Endodermal cell (in vitro differentiated cells): ENCODE measurements around the gene RXFP1. TPM values are rescaled to one million over a fixed set of nuclear protein-coding genes. Genes with fewer than 3 reads are reported as not detected.

Experiments
- DNase-seq: peaks from one replicate; pipeline ENCODE4 v3.0.0-alpha.2; 2017
- H3K27ac ChIP-seq: 2 replicates; pipeline ENCODE4 v1.5.1; 2013; ENCODE audit warnings: mild to moderate bottlenecking, low read depth, low read length, moderate library complexity
- H3K27me3 ChIP-seq: 2 replicates; pipeline ENCODE4 v1.6.1; 2013; ENCODE audit warnings: mild to moderate bottlenecking, low read length, moderate library complexity; ENCODE audit not compliant: insufficient read depth, control insufficient read depth, poor library complexity, severe bottlenecking
- H3K36me3 ChIP-seq: 2 replicates; pipeline ENCODE4 v1.7.0; 2013; ENCODE audit warnings: mild to moderate bottlenecking, low read length, moderate library complexity; ENCODE audit not compliant: control insufficient read depth, insufficient read depth
- H3K4me1 ChIP-seq: one replicate; pipeline ENCODE4 v1.7.0; 2013; ENCODE audit warnings: low read length; ENCODE audit not compliant: control insufficient read depth, insufficient read depth
- H3K4me3 ChIP-seq: 2 replicates; pipeline ENCODE4 v1.5.1; 2013; ENCODE audit warnings: mild to moderate bottlenecking, low read length, moderate library complexity
- H3K9ac ChIP-seq: 2 replicates; pipeline ENCODE4 v1.6.1; 2013; ENCODE audit warnings: mild to moderate bottlenecking, low read length, moderate library complexity; ENCODE audit not compliant: poor library complexity, severe bottlenecking; ENCODE audit errors: extremely low read depth
- H3K9me3 ChIP-seq: 2 replicates; pipeline ENCODE4 v1.6.1; 2013; ENCODE audit warnings: mild to moderate bottlenecking, low read length, moderate library complexity; ENCODE audit not compliant: control insufficient read depth
- H3K27ac Mint-ChIP-seq: 2 replicates; pipeline ENCODE4 v1.8.0; 2020; ENCODE audit warnings: mixed read lengths
- H3K27me3 Mint-ChIP-seq: 2 replicates; pipeline ENCODE4 v1.8.0; 2021; ENCODE audit warnings: mild to moderate bottlenecking, mixed read lengths; ENCODE audit not compliant: insufficient read depth
- H3K36me3 Mint-ChIP-seq: 2 replicates; pipeline ENCODE4 v1.8.0; 2020; ENCODE audit warnings: low read depth, mixed read lengths
- H3K4me1 Mint-ChIP-seq: 2 replicates; pipeline ENCODE4 v1.8.0; 2020; ENCODE audit warnings: mixed read lengths
- H3K4me3 Mint-ChIP-seq: 2 replicates; pipeline ENCODE4 v1.8.0; 2020; ENCODE audit warnings: mild to moderate bottlenecking, moderate library complexity, mixed read lengths
- H3K9me3 Mint-ChIP-seq: 2 replicates; pipeline ENCODE4 v1.8.0; 2020; ENCODE audit warnings: mild to moderate bottlenecking, mixed read lengths
- WGBS, 2 experiments: methylation state at CpG; one replicate each; pipeline versions ENCODE4 v1.1.5 to v1.1.7; 2013; ENCODE audit warnings: missing lambda C conversion rate in 2 of 2, mixed read lengths in 1 of 2; ENCODE audit not compliant: insufficient coverage in 1 of 2, insufficient read length in 1 of 2; 5-methylcytosine and 5-hydroxymethylcytosine counted together
- total RNA-seq, 2 donors: library from RNA; stranded (reverse); fragmentation: NEBNext Ultra II Directional in 1 of 2; extraction: Animal tissue kit (Norgen Biotek cat#: 25700) in 1 of 2; gene quantifications; 2 replicates in 1 of 2; 3 replicates in 1 of 2; pipeline ENCODE4 v1.2.1, GENCODE V29; 2021
- TF ChIP-seq, protein P1 (sequence below): fragments of 200-600 bp; sonication (generic); conservative IDR thresholded peaks from 2 replicates; pipeline ENCODE4 v1.5.0; 2021; ENCODE audit warnings: antibody characterized with exemption, mild to moderate bottlenecking

Gene RXFP1
- total RNA-seq, 2 donors from 2014 or later = not detected

DNA sequence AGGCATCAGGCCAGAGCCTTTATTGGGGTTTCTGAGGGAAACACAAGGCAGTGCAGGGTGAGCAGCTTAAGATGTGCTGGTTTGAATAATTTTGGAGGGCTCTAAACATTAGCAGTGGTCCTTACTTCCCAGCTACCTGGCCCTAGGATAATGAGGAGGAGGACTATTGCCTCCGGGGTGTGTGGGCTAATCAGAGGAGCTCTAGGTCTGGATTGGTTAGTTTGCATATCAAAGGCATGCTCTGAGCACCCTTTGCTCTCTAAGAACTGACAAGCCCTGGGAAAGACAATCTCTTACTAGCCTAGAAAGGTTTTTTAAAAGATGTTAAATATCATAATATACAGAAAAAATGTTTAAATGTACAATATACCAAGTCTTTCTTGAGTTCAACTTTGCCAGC lies 58.4 kb downstream of the RXFP1 start:
- Histone ChIP-seq H3K27ac (no peak overlapping the region), H3K9ac (no peak overlapping the region), H3K36me3 (no peaks in the 10 kb centered on the region), H3K4me3 (no peak overlapping the region), H3K4me1 (no peaks in the 10 kb centered on the region), H3K27me3 (no peaks in the 10 kb centered on the region), H3K9me3 (no peaks in the 10 kb centered on the region)
- DNase-seq = peak; percentile 66
- 10 to 20% methylated on average over 1 of the region's 1 CpG for WGBS, 2 experiments
- H3K4me1 Mint-ChIP-seq = no peaks in the 10 kb centered on the region
- H3K27ac Mint-ChIP-seq = no peak overlapping the region
- no peaks in the 10 kb centered on the region for H3K36me3 Mint-ChIP-seq
- TF ChIP-seq, protein P1, sequence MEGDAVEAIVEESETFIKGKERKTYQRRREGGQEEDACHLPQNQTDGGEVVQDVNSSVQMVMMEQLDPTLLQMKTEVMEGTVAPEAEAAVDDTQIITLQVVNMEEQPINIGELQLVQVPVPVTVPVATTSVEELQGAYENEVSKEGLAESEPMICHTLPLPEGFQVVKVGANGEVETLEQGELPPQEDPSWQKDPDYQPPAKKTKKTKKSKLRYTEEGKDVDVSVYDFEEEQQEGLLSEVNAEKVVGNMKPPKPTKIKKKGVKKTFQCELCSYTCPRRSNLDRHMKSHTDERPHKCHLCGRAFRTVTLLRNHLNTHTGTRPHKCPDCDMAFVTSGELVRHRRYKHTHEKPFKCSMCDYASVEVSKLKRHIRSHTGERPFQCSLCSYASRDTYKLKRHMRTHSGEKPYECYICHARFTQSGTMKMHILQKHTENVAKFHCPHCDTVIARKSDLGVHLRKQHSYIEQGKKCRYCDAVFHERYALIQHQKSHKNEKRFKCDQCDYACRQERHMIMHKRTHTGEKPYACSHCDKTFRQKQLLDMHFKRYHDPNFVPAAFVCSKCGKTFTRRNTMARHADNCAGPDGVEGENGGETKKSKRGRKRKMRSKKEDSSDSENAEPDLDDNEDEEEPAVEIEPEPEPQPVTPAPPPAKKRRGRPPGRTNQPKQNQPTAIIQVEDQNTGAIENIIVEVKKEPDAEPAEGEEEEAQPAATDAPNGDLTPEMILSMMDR = no peak
- no peaks in the 10 kb centered on the region for H3K9me3 Mint-ChIP-seq
- peaks cover 17% of the 10 kb centered on the region for H3K27me3 Mint-ChIP-seq
- no peak overlapping the region for H3K4me3 Mint-ChIP-seq

DNA sequence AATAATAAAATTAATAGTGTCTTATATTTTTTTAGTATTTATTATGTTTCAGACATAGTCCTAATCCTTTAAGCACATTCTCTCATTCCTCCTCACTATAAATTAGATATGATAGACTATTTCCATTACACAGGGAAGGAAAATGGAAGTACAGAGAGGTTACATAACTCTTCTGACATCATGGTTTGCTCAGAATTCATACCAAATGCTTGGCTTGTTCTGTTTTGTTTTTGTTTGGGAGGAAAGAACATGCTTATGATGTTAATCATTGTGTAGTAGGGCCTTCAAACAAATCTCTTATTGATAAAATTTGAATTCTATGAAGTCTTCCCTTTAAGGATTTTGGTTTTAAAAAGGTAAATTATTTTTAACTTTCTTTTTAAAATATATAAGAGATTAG lies 59.5 kb downstream of the RXFP1 start:
- Mint-ChIP-seq H3K4me1 (no peaks in the 10 kb centered on the region), H3K4me3 (no peak overlapping the region), H3K27me3 (peaks cover 17% of the 10 kb centered on the region), H3K36me3 (no peaks in the 10 kb centered on the region), H3K9me3 (no peaks in the 10 kb centered on the region), H3K27ac (no peak overlapping the region)
- no peak overlapping the region for H3K9ac ChIP-seq
- no peaks in the 10 kb centered on the region for H3K9me3 ChIP-seq
- no peaks in the 10 kb centered on the region for H3K27me3 ChIP-seq
- no peak overlapping the region for H3K27ac ChIP-seq
- no peak for DNase-seq
- no peak overlapping the region for H3K4me3 ChIP-seq
- no peaks in the 10 kb centered on the region for H3K4me1 ChIP-seq
- TF ChIP-seq, protein P1 = no peak
- H3K36me3 ChIP-seq = no peaks in the 10 kb centered on the region

GRCh38 chr4:158586881-158587280 lies 65.2 kb downstream of the RXFP1 start:
- Mint-ChIP-seq H3K9me3 (no peaks in the 10 kb centered on the region), H3K4me3 (no peak overlapping the region), H3K27ac (no peak overlapping the region), H3K27me3 (peaks cover 13% of the 10 kb centered on the region), H3K4me1 (no peaks in the 10 kb centered on the region), H3K36me3 (no peaks in the 10 kb centered on the region)
- Histone ChIP-seq H3K4me1 (no peaks in the 10 kb centered on the region), H3K9ac (no peak overlapping the region), H3K36me3 (no peaks in the 10 kb centered on the region), H3K27me3 (no peaks in the 10 kb centered on the region), H3K9me3 (no peaks in the 10 kb centered on the region), H3K4me3 (no peak overlapping the region), H3K27ac (no peak overlapping the region)
- DNase-seq = no peak
- 88% methylated on average over 4 of the region's 4 CpGs; no CpG with 5 or more reads in 1 of the 2 experiments for WGBS, 2 experiments
- TF ChIP-seq, protein P1 = no peak
